H9 (cell line): ENCODE results near the gene ADGRD1. TPM values are rescaled to one million over a fixed set of nuclear protein-coding genes. Genes with fewer than 3 reads are reported as not detected.
A peak's percentile ranks its signal among the peaks of the same experiment; 100 is the strongest.

Experiments used
- DNase-seq: peaks from one replicate; pipeline ENCODE4 v3.0.0-alpha.2; 2017
- H2AFZ ChIP-seq: one replicate; pipeline ENCODE4 v1.6.1; 2013; ENCODE audit warnings: mild to moderate bottlenecking, low read length, control low read depth, moderate library complexity
- H2AK5ac ChIP-seq: 2 replicates; pipeline ENCODE4 v1.6.1; 2013; ENCODE audit warnings: low read length, control low read depth, mixed read lengths; ENCODE audit not compliant: insufficient read length
- H2BK120ac ChIP-seq: one replicate; pipeline ENCODE4 v1.6.1; 2013; ENCODE audit warnings: low read depth, mild to moderate bottlenecking, low read length, control low read depth, inconsistent platforms; ENCODE audit not compliant: poor library complexity, severe bottlenecking
- H2BK12ac ChIP-seq: 2 replicates; pipeline ENCODE4 v1.6.1; 2013; ENCODE audit warnings: low read length, control low read depth, mixed read lengths, low read depth; ENCODE audit not compliant: insufficient read length
- H2BK15ac ChIP-seq: 2 replicates; pipeline ENCODE4 v1.6.1; 2013; ENCODE audit warnings: low read depth, low read length, control low read depth
- H2BK20ac ChIP-seq: one replicate; pipeline ENCODE4 v1.6.1; 2013; ENCODE audit warnings: low read depth, mild to moderate bottlenecking, low read length, control low read depth, inconsistent platforms; ENCODE audit not compliant: poor library complexity, severe bottlenecking
- H2BK5ac ChIP-seq: 2 replicates; pipeline ENCODE4 v1.6.1; 2013; ENCODE audit warnings: low read length, control low read depth, mixed read lengths; ENCODE audit not compliant: insufficient read length
- H3K14ac ChIP-seq: 2 replicates; pipeline ENCODE4 v1.6.1; 2013; ENCODE audit warnings: low read length, control low read depth; ENCODE audit not compliant: insufficient read depth
- H3K18ac ChIP-seq: 2 replicates; pipeline ENCODE4 v1.6.1; 2013; ENCODE audit warnings: low read depth, mild to moderate bottlenecking, mixed read lengths, low read length, control low read depth; ENCODE audit not compliant: insufficient read length
- H3K23ac ChIP-seq: 2 replicates; pipeline ENCODE4 v1.6.1; 2013; ENCODE audit warnings: low read length, control low read depth, mixed read lengths, low read depth; ENCODE audit not compliant: insufficient read length
- H3K23me2 ChIP-seq: 2 replicates; pipeline ENCODE4 v1.6.1; 2013; ENCODE audit warnings: low read depth, mild to moderate bottlenecking, mixed read lengths, low read length, control low read depth; ENCODE audit not compliant: insufficient read length, poor library complexity, severe bottlenecking
- H3K27ac ChIP-seq: 2 replicates; pipeline ENCODE4 v1.5.1; 2013; ENCODE audit warnings: low read length, control low read depth, mixed read lengths, low read depth; ENCODE audit not compliant: insufficient read length
- H3K27me3 ChIP-seq: 2 replicates; pipeline ENCODE4 v1.6.1; 2013; ENCODE audit warnings: low read length, control low read depth, inconsistent platforms; ENCODE audit not compliant: insufficient read depth
- H3K4ac ChIP-seq: 2 replicates; pipeline ENCODE4 v1.6.1; 2013; ENCODE audit warnings: low read depth, mild to moderate bottlenecking, control low read depth, inconsistent platforms, low read length, moderate library complexity
- H3K4me1 ChIP-seq: 2 replicates; pipeline ENCODE4 v1.6.1; 2013; ENCODE audit warnings: low read length, control low read depth, inconsistent platforms; ENCODE audit not compliant: insufficient read depth
- H3K4me2 ChIP-seq: 2 replicates; pipeline ENCODE4 v1.6.1; 2013; ENCODE audit warnings: low read length, control low read depth, mixed read lengths; ENCODE audit not compliant: insufficient read length, insufficient read depth
- H3K56ac ChIP-seq: 2 replicates; pipeline ENCODE4 v1.6.1; 2013; ENCODE audit warnings: low read depth, mild to moderate bottlenecking, mixed read lengths, low read length, control low read depth; ENCODE audit not compliant: insufficient read length
- H3K79me1 ChIP-seq: 2 replicates; pipeline ENCODE4 v1.6.1; 2013; ENCODE audit warnings: low read depth, mild to moderate bottlenecking, moderate library complexity, low read length, control low read depth, inconsistent platforms; ENCODE audit not compliant: insufficient read depth, poor library complexity, severe bottlenecking
- H3K79me2 ChIP-seq: 2 replicates; pipeline ENCODE4 v1.6.1; 2013; ENCODE audit warnings: low read length, control low read depth, inconsistent platforms; ENCODE audit not compliant: insufficient read depth
- H3K9ac ChIP-seq: 2 replicates; pipeline ENCODE4 v1.6.1; 2013; ENCODE audit warnings: low read length, control low read depth, mixed read lengths; ENCODE audit not compliant: insufficient read length; ENCODE audit errors: extremely low read depth
- H3K9me3 ChIP-seq: one replicate; pipeline ENCODE4 v1.6.1; 2013; ENCODE audit warnings: low read depth, low read length, inconsistent platforms; ENCODE audit not compliant: control insufficient read depth
- H3T11ph ChIP-seq: one replicate; pipeline ENCODE4 v1.6.1; 2013; ENCODE audit warnings: mild to moderate bottlenecking, low read length, control low read depth, inconsistent platforms
- H4K20me1 ChIP-seq: one replicate; pipeline ENCODE4 v1.6.1; 2013; ENCODE audit not compliant: control insufficient read depth, insufficient read length, insufficient read depth
- H4K5ac ChIP-seq: 2 replicates; pipeline ENCODE4 v1.6.1; 2013; ENCODE audit warnings: low read depth, mild to moderate bottlenecking, mixed read lengths, low read length, control low read depth; ENCODE audit not compliant: insufficient read length
- H4K8ac ChIP-seq: replicated peaks from 2 replicates; pipeline ENCODE4 v1.6.1; 2013; ENCODE audit warnings: low read length, control low read depth, mixed read lengths, low read depth; ENCODE audit not compliant: insufficient read length
- H4K91ac ChIP-seq: 2 replicates; pipeline ENCODE4 v1.6.1; 2013; ENCODE audit warnings: low read depth, mild to moderate bottlenecking, moderate library complexity, mixed read lengths, low read length, control low read depth; ENCODE audit not compliant: insufficient read length
- H3K27ac Mint-ChIP-seq, 3 experiments: 2 replicates in 2 of 3; 3 replicates in 1 of 3; pipeline ENCODE4 v1.8.0; 2020 to 2021; ENCODE audit warnings: mixed read lengths in 3 of 3, mild to moderate bottlenecking in 1 of 3, moderate library complexity in 1 of 3
- H3K27me3 Mint-ChIP-seq: 2 replicates; pipeline ENCODE4 v1.8.0; 2021; ENCODE audit warnings: low read depth, mild to moderate bottlenecking, moderate library complexity, mixed read lengths
- H3K36me3 Mint-ChIP-seq, 3 experiments: 2 replicates in 2 of 3; 3 replicates in 1 of 3; pipeline ENCODE4 v1.8.0; 2020 to 2021; ENCODE audit warnings: low read depth in 3 of 3, mixed read lengths in 3 of 3; ENCODE audit not compliant: insufficient read depth in 1 of 3
- H3K4me1 Mint-ChIP-seq, 2 experiments: 2 replicates each; pipeline ENCODE4 v1.8.0; 2020; ENCODE audit warnings: mixed read lengths in 2 of 2
- H3K4me3 Mint-ChIP-seq, 2 experiments: 2 replicates in 1 of 2; 3 replicates in 1 of 2; pipeline ENCODE4 v1.8.0; 2020 to 2021; ENCODE audit warnings: mild to moderate bottlenecking in 2 of 2, mixed read lengths in 2 of 2, moderate library complexity in 1 of 2
- H3K9me3 Mint-ChIP-seq, 2 experiments: 2 replicates in 1 of 2; 3 replicates in 1 of 2; pipeline ENCODE4 v1.8.0; 2020; ENCODE audit warnings: mild to moderate bottlenecking in 2 of 2, mixed read lengths in 2 of 2, moderate library complexity in 1 of 2
- WGBS: extraction: QIAGEN DNeasy Blood & Tissue Kit; methylation state at CpG from one replicate; pipeline ENCODE4 v1.1.7; 2013; ENCODE audit warnings: missing lambda C conversion rate, low lambda C conversion rate, mixed read lengths; ENCODE audit not compliant: insufficient read length; ENCODE audit errors: extremely low coverage; 5-methylcytosine and 5-hydroxymethylcytosine counted together
- total RNA-seq: library from RNA; stranded (reverse); gene quantifications from 2 replicates; pipeline ENCODE4 v1.2.1, GENCODE V29; 2021
- TF ChIP-seq, protein P1 (sequence below): fragments of 200-600 bp; sonication (generic); conservative IDR thresholded peaks from 3 replicates; pipeline ENCODE4 v1.8.0; 2021; ENCODE audit warnings: antibody characterized with exemption, mild to moderate bottlenecking

The ADGRD1 gene
- total RNA-seq, 1 experiment from 2014 or later, result 0.52 TPM

- no peaks in the 10 kb centered on the region; a peak in 1 of 5 replicates for H3K9me3 Mint-ChIP-seq
- Histone ChIP-seq H3K4me1 (no peaks in the 10 kb centered on the region), H3K4me2 (no peak overlapping the region), H4K5ac (no peak overlapping the region), H3K79me2 (no peaks in the 10 kb centered on the region), H2BK15ac (no peak overlapping the region), H2AK5ac (no peak overlapping the region), H2BK20ac (no peak overlapping the region), H3K23me2 (no peaks in the 10 kb centered on the region), H3K9ac (no peak overlapping the region), H2AFZ (no peak overlapping the region), H2BK120ac (no peak overlapping the region), H3K14ac (no peak overlapping the region; the same call in 1 of the 2 replicates), H4K20me1 (no peaks in the 10 kb centered on the region), H2BK12ac (no peak overlapping the region), H3K27me3 (no peaks in the 10 kb centered on the region), H4K8ac (no peak overlapping the region), H3T11ph (no peak overlapping the region), H3K4ac (no peak overlapping the region), H3K56ac (no peak overlapping the region), H3K9me3 (no peaks in the 10 kb centered on the region), H2BK5ac (no peak overlapping the region), H3K27ac (no peak overlapping the region), H3K18ac (no peak overlapping the region), H3K79me1 (no peaks in the 10 kb centered on the region), H4K91ac (no peak overlapping the region), H3K23ac (no peak overlapping the region)
- no peak for DNase-seq
- H3K36me3 Mint-ChIP-seq, result no peaks in the 10 kb centered on the region
- TF ChIP-seq, protein P1, sequence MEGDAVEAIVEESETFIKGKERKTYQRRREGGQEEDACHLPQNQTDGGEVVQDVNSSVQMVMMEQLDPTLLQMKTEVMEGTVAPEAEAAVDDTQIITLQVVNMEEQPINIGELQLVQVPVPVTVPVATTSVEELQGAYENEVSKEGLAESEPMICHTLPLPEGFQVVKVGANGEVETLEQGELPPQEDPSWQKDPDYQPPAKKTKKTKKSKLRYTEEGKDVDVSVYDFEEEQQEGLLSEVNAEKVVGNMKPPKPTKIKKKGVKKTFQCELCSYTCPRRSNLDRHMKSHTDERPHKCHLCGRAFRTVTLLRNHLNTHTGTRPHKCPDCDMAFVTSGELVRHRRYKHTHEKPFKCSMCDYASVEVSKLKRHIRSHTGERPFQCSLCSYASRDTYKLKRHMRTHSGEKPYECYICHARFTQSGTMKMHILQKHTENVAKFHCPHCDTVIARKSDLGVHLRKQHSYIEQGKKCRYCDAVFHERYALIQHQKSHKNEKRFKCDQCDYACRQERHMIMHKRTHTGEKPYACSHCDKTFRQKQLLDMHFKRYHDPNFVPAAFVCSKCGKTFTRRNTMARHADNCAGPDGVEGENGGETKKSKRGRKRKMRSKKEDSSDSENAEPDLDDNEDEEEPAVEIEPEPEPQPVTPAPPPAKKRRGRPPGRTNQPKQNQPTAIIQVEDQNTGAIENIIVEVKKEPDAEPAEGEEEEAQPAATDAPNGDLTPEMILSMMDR, result no peak
- H3K27me3 Mint-ChIP-seq, result peaks cover 11% of the 10 kb centered on the region
- no CpG with 5 or more reads among the region's 26 CpGs for WGBS
- peaks cover 11 to 17% of the 10 kb centered on the region in 2 experiments for H3K4me1 Mint-ChIP-seq
- no peak overlapping the region for H3K4me3 Mint-ChIP-seq
- 0 out of 7 replicates have a peak overlapping the region, but pooled peaks of 1 of the 3 experiments have one; percentile 34 for H3K27ac Mint-ChIP-seq
These were observed 4.9 kb downstream of the ADGRD1 start for GRCh38 chr12:130958557-130959140.
